HG03280 (cell line): ENCODE data around the gene RALGAPB.
"Not testable (repeated sequence)": the region's sequence is repeated elsewhere in the genome, so short reads cannot be mapped to it uniquely, and the experiment has no call there.

Experiments used
- ATAC-seq: cut with Tn5 transposase; IDR thresholded peaks from one replicate; pipeline ENCODE4 v1.9.1; 2021; ENCODE audit warnings: mild to moderate bottlenecking, moderate library complexity; ENCODE audit not compliant: unreplicated experiment

RALGAPB gene

DNA sequence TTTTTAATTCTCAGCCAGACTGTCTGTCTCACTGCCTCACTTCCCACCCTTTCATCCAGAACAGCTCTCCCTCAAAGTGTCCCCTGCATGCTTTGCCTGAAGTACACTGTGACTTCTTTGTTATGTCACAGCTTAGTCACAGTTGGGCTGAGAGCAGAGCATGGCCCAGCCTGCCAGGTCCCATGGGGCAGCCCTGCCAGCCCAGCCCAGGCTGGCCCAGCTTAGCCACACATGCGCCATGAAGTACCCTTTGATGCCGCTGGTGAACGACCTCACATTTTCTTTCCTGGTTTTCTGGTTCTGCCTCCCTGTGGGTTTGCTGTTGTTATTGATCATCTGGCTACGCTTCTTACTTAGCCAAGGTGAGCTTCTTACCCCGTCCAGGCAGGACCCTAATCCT lies 108.4 kb downstream of the RALGAPB start, which contains the start of gene ADIG:
Gene ADIG (plus strand): TSS at position 185 of the 400 bp plus-strand sequence. CDS start 54 bp downstream, at position 239.
- no peak for ATAC-seq

DNA sequence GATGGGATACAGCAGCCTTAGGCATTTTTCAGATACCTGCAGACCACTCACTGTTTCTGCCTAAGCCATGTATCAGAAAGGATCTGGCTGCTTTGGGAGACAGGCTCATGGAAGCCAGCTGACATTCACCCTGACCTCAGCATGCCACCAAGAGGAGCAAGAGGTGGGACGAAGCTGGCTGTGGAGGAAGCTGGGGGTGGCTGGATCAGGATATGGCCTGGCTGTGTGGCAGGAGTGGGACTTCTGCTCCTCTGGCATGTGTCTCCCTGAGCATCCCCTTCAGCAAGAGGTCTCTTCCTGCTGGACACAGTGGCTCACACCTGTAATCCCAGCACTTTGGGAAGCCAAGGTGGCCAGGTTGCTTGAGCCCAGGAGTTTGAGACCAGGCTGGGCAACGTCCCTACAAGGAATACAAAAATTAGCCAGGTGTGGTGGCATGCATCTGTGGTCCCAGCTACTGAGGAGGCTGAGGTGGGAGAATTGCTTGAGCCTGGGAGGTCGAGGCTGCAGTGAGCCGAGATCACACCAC lies 109.3 kb downstream of the RALGAPB start:
- ATAC-seq, result no peak

GRCh38 chr20:38583306-38583705 lies 110.7 kb downstream of the RALGAPB start:
- no peak for ATAC-seq

- ATAC-seq, result no peak
Measured at GRCh38 chr20:38584099-38584763, 111.6 kb downstream of the RALGAPB start.

DNA sequence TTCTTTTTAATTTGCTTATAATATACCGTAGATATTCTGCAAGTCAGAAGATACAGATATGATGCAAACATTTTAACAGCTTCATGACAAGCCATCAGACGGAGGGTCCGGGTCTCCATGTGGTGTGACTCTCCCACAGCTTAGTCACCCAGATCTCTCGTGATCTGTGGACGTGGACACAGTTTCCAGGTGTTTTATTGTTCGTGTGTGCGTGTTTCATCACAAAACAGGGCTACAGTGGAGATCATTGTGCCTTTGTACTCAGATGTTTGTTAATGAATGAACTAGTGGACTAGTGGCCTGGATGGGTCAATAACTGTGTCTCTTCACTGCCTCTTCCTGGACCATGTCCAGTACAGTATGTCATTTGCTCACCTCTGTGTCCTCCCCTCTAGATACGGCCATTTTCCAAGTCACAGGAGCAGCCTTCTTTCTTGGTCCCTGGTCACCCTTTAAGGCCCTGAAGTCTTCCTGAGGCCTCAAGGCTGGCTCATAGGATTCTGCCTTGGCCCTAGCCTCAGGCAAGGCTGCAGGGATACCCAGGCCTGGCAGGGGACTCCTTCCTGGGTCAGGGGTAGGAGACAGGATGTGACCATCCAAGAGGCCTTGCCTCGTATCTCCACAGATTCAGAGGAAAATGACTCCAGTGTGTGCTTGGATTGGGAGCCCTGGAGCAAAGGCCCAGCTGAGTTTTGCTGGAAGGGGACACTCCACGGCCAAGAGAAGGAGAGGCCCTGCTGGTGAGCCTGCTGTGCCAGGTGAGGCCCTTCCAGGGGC lies 112.9 kb downstream of the RALGAPB start:
- ATAC-seq, result no peak

DNA sequence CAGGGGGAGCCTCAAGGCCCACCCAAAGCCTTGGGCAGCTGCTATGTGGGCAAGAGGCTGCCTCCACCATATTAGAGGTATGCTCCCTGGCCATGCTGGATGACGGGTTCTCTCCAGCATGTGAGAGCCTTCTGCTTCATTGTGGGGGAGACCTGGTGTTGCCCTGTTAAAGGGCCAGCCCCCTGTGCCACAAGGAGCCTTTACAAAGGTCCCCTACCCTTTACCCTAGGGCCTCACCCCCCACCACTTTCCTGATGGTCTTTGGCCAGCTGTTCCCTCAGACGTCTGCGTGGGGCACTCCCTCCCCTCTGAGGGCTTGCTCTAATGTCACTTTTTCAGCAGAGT lies 113.5 kb downstream of the RALGAPB start:
- no peak for ATAC-seq

DNA sequence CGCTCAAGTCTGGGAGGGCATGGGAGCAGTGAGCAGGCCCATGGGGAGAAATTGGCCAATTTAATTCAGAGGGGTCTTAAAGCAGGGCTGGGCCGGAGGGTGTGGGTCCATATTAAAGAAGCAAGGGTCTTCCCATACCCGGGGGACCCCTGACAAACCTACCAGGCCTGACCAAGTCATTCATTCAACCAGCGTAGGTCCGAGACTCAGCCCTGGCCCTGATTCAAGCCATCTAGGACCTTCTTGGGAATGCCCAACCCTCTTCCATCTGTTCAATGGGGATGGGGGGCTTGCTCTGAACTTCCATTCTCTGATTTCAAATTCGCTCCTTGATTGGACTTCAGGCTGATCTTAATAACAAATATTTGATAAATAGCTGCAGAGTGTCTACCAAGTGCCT lies 115.7 kb downstream of the RALGAPB start:
- ATAC-seq, result no peak

GRCh38 chr20:38589351-38589750 lies 116.7 kb downstream of the RALGAPB start:
- no peak for ATAC-seq

- ATAC-seq, result no peak
Measured at GRCh38 chr20:38589967-38590675, 117.5 kb downstream of the RALGAPB start.

DNA sequence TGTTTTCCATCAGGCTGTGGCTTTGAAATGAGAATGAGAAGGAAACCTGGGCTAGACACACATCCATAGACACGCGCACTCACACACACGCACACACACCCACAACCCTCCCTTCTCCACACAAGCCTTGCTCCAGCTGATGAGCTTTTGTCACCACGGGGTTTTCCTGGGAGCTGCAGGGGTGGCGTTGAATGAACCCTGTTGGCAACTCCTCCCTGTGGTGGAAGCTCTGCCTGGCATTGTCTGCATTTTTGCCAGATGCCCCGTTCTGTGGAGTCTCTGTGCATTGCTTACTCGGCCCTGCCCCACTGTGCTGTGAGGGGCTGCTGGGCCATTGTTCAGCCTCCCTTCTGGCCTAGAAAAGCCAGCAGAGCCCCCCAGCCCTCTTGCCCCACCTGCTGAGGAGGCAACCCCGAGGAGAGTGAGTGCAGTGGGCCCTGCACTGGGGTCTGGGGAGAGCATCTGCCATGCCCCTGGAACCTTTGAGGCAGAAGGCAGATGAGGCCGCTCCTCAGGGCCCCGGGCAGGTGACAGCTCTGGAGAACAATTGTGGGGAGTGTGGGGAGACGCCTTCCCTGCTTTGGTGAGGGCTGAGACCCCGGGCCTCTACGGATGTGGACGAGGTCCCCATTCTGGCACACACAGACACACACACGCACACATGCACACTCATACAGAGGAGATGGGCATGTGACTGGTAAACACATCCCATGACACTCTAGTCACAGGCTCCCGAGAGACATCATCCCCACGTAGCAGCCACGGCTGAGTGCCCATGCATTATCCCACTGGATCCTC lies 118.2 kb downstream of the RALGAPB start:
- ATAC-seq, result no peak

GRCh38 chr20:38591474-38592410 lies 119.1 kb downstream of the RALGAPB start:
- ATAC-seq, result no peak

DNA sequence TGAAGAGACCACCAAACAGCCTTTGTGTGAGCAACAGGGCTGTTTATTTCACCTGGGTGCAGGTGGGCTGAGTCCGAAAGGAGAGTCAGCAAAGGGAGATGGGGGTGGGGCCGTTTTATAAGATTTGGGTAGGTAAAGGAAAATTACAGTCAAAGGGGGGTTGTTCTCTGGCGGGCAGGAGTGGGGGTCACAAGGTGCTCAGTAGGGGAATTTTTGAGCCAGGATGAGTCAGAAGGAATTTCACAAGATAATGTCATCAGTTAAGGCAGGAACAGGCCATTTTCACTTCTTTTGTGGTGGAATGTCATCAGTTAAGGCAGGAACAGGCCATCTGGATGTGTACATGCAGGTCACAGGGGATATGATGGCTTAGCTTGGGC lies 119.8 kb downstream of the RALGAPB start:
- ATAC-seq, result not testable (repeated sequence)

GRCh38 chr20:38594281-38594680 lies 121.6 kb downstream of the RALGAPB start:
- ATAC-seq, result not testable (repeated sequence)

DNA sequence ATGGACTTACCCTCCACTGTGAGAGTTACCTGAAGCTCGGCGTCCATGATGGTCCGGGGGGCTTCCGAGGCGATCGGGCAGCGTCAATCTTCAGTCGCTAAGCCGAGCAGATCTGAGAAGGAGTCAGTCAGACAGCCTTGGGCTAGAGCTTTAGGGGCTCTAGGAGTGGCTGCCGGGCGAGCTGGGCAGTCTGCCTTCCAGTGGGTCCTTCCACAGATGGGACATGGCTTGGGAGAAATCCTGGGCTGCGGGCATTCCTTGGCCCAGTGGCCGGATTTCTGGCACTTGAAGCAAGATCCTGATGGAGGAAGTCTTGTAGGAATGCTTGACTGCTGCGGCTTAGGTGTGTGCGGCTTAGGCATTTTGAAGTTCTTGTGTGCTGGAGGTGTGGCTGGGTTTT lies 123.2 kb downstream of the RALGAPB start:
- ATAC-seq, result not testable (repeated sequence)

GRCh38 chr20:38599410-38599882 lies 126.8 kb downstream of the RALGAPB start:
- ATAC-seq, result no peak

GRCh38 chr20:38600057-38600456 lies 127.4 kb downstream of the RALGAPB start:
- no peak for ATAC-seq

DNA sequence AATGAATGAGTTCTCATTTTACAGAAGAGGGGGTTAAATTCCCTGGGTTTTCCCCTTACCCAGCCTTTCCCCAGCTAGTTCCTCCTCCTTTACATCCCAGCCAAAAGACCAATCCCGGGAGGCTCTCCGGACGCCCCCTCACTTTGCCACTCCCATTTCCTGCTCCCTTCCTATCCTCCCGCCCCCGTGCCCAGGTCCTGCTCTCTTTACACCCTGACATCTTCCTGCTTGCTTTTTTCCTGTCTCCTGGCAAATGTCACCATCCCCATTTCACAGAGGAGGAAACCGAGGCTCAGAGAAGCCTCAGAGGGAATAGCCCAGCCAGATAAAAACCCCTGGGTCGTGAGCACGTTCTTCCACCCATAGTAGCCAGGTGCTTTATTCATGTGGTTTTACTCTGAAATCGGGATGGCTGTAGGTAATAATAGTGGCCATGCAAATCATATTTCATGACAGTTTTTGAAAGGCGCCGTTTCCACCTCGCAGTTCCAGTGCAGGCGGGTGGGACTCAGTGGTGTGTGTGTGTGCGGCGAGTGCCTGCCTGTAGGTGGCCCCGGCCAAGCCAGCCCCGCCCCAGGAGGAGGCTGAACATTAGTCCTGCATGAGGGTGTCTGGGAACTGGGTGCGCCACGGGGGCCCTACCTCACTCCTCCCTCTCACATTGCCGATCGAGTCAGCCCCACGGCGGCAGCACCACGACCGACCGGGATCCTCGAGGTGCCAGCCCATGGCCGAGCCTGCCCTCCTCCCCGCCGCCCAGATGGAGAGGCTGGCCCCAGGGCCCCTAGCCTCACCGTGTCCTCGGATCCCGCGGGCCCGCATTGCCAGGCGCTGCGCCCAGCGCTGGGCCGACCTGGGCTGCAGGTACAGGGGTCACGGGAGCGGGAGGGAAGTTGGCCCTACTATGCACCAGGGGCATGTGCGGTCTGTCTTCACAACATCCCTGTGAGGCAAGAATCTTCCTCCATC lies 128.9 kb downstream of the RALGAPB start, which contains the start of gene ARHGAP40:
Gene ARHGAP40 (plus strand): TSS at position 594 of the 969 bp plus-strand sequence.
- ATAC-seq, result no peak

- ATAC-seq, result no peak
Measured at GRCh38 chr20:38602185-38602581, 129.5 kb downstream of the RALGAPB start.
